GM08714 (cell line): ENCODE data around the gene SCCPDH.

Source experiments
- H3K4me3 ChIP-seq: fragments of 200-500 bp; sonication (Bioruptor generic); 2 replicates; pipeline ENCODE4 v1.5.1; 2014; ENCODE audit warnings: mild to moderate bottlenecking, low read length, inconsistent platforms
- ZNF274 ChIP-seq: IDR thresholded peaks from 2 replicates; pipeline ENCODE4 v1.6.1; 2012; ENCODE audit warnings: mild to moderate bottlenecking, low read depth, low read length

The SCCPDH gene

DNA sequence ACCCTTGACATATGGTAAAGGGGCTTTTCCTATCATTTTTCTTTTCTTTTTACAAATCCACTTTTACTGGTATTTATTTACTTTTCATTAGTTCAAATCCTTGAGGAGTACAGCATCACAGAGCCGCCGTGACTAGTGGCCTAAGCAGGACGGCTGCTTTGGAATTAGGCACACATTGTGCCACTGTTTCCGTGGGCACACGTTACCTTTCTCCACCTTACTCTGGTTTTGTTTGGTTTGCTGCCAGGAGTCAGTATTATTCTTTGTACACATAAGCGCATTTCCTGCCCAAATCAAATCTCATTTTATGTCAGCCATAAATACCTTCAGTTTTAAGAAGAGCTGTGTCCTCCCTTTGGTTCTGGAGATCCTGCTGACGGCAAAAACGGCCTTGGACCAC is 31.2 kb downstream of the SCCPDH start:
- no peak overlapping the region for H3K4me3 ChIP-seq
- no peak for TF ChIP-seq ZNF274

DNA sequence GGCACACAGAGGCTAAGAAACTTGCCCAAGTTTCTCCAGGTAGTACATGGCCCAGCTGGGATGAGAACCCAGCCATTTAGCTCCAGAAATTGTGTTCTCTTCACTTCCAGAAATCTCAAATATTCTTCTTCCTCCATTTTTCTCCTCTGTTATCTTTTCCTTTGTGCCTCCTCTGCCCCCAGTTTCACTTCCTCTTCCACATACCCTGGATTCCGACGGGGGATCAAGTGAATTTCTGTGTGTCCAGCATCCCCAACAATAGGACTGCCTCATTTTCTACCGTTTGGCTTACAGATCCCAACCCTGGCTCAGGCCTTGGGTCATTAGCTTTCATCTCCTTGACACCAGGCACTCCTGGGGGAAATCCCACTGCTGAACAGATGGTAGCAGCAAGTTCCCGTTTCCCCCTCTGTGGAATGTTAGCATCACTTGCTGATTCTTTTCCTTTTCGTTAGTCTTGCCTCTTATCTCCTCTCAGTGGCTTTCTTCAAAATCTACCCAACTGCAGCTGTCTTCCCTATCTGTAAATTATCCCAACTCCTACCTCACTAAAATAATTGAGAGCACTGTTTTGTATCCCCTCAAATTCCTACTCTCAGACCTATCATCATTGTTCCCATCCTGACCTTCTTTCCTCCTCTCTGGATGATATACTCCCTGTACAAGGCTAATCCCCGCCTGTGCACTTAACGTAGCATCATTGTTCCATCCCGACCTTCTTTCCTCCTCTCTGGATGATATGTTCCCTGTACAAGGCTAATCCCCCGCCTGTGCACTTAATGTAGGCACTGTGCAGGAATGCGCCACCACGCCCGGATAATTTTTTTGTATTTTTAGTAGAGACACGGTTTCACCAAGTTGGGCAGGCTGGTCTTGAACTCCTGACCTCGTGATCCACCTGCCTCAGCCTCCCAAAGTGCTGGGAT is 36.5 kb downstream of the SCCPDH start:
- H3K4me3 ChIP-seq: no peak overlapping the region
- TF ChIP-seq ZNF274: no peak

DNA sequence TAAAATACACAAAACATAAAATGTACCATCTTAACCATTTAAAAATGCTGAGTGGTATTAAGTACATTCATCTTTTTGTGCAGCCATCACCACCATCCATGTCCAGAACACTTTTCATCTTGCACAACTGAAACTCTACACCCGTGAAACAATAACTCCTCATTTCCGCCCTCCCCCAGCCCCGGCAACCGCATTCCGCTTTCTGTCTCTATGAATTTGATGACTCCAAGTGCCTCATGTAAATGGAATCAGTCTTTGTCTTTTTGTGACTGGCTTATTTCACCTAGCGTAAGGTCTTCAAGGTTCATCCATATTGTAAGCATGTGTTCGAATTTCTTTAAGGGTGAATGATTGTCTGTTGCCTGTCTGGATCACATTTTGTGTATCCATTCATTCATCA is 37.2 kb downstream of the SCCPDH start:
- no peak for TF ChIP-seq ZNF274
- H3K4me3 ChIP-seq: no peak overlapping the region

DNA sequence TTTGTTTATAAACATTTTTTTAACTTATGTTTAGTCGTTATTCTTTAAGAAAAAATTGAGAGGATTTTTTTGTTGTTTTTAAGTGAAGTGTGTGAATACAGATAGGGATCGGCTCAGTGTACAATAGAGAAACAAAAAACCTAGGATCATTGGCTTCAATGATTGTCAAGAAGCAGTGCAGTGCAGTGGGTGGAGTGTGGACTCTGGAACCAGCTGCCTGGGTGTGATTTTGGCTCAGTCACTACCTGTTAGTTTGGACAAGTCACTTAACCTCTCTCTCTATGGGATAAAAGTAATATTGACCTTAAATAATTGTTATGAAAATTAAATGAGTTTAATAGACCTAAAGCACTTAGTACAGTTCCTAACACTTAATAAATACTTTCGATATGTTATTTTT is 41.3 kb downstream of the SCCPDH start:
- no peak overlapping the region for H3K4me3 ChIP-seq
- no peak for TF ChIP-seq ZNF274

DNA sequence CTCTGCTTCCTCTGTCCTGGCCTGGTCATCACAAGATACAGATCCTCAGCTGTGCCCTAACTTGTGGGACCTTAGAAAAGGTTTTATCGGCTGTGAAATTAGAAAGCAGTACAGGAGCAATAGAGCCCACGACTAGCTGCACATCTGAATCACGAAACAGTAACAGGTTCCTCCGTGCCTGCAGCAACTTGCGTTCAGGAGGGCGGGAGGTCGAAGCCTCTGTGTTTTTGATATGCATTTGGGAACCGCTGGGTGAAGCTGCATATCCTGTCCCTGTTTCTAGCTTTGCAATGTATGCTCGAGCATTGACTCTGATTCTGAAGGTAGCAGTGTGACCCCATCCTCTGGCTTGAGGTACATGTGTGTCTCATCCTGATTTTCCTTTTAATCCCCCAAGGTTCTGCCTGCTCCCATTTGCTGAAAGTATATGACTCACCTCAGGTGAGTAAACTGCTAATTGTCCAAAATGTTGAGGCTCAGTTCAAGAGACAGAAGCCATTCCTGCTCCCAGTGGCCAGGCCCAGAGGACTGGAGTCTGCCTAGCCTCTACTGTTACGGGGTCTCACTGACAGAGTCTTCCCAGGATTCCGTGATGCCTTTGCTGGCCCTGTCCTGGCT is 44.3 kb downstream of the SCCPDH start:
- TF ChIP-seq ZNF274: no peak
- H3K4me3 ChIP-seq: no peak overlapping the region

- no peak overlapping the region for H3K4me3 ChIP-seq
- TF ChIP-seq ZNF274: no peak
Measured at GRCh38 chr1:246769306-246769705, 45.1 kb downstream of the SCCPDH start.

- no peak for TF ChIP-seq ZNF274
- H3K4me3 ChIP-seq: no peak overlapping the region
Measured at GRCh38 chr1:246771366-246771765, 47.2 kb downstream of the SCCPDH start.

DNA sequence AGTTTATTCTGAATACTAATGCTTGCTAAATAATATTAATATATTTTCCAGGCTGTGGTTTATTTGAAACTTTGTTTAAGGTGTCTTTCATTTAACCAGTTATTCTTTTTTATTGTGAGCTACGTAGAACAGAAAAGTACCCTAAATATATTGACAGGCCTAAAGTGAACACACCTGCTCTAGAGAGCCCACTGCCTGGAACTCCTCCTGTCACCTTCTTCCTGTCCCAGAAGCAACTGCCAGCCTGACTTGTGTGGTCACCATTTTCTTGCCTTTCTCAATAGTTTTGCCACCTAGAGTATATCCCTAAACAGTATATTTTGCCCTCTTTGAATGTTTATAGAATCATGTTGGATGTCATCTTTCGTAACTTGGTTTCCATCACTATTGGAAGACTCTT is 48.5 kb downstream of the SCCPDH start:
- TF ChIP-seq ZNF274: no peak
- H3K4me3 ChIP-seq: no peak overlapping the region

DNA sequence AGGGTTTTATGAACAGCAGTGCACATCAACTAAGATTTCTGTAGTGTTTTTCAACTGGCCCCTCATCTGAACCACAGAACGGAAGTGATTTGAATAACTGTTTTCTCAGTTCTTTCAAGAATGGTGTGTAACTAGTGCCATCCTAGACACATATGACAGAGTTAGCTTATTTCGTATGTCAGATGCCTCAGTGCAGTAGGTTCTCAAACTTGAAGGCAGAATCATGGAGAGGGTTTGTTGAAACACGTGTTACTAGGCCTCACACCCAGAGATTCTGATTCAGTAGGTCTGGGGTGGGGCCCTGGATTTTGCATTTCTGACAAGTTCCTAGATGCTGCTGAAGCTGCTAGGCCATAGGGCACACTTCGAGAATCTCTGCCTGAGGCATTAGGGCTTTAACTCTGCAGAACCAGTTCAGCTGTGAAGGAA is 49.0 kb downstream of the SCCPDH start:
- TF ChIP-seq ZNF274: no peak
- H3K4me3 ChIP-seq: no peak overlapping the region

DNA sequence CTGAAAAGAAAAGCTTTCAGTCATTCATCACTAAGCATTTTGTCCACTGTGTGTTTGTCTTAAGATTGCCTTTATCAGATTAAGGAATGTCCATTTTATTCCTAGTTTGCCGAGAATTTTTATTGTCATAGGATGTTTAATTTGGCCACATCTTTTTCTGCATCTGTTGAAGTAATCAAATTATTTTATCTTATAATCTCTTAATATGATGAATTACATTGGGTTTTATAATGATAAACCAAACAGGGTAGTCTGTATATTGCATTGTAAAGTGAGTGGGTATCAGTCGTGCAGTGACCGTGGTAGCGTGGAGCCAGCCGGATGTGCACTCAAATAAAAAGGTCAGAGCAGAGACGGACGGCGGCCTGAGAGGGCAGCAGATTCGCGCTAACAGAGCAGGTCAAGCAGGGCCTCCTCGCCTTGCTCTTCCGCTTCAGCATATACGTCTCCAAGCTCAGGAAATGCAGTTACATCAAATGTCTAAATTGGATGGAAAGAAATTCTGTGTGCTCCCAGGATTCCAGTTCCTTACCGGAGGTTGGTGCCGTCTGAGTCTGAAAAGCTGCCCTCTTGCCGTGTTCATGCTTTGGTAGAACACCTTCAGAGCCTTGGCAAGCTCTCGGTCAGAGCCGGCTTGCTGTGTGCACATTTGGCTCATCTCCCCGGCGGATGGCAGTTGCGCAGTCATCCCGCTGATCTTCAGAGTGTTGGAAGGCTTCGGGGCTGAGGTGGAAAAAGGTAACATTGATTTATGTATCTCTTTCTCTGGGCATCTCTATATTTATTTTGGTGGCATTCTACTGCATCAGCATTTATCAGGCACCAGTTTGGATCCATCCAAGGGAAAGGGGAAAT is 51.5 kb downstream of the SCCPDH start:
- no peak overlapping the region for H3K4me3 ChIP-seq
- TF ChIP-seq ZNF274: no peak

DNA sequence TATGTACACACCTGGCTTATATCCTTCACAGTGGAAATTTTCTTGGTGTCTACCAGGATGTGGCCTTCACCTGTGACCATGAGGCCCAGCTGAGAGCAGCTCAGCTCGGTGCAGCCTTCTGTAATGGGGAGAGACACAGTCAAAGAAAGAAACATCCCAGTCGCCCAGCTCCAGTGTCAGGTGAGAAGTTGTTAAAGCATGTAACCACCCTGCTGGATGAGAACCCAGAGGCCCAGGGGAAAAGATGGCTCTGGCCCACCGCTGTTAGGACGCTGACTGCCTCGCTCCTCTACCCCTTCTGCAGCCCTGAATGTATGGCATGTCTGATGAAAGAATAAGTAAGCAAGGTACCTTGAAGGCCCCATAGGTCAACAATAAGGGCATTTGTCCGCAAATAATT is 52.7 kb downstream of the SCCPDH start:
- H3K4me3 ChIP-seq: no peak overlapping the region
- no peak for TF ChIP-seq ZNF274

DNA sequence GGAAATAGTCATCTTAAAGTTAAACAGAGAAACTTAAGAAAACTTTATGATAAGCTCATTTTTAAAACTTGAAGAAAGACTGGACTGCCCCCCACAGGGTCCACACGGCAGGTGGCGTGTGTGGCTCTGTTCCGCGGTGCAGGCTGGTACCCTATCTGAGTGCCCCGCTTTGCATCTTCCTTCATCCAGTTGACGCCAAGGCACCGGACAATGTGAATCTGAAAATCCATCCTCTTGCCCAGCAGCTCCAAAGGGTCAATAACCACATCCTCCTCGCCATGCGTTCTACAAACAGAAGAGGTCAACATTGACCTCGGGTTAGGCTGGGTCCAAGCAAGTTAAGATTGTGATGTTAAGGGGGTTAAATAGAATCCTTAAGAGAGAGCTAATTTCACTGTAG is 54.5 kb downstream of the SCCPDH start:
- TF ChIP-seq ZNF274: no peak

GRCh38 chr1:246779561-246780175 is 55.5 kb downstream of the SCCPDH start:
- no peak overlapping the region for H3K4me3 ChIP-seq
- TF ChIP-seq ZNF274: no peak

More for the DNA sequence above, 54.5 kb downstream of the SCCPDH start:
- H3K4me3 ChIP-seq: no peak overlapping the region

- H3K4me3 ChIP-seq: no peak overlapping the region
- no peak for TF ChIP-seq ZNF274
Measured at GRCh38 chr1:246780264-246780663, 56.1 kb downstream of the SCCPDH start.
